Prostate gland (tissue), 2 donors: ENCODE data around the gene RIN2.

Experiments
- POLR2AphosphoS5 ChIP-seq: sonication (generic); formaldehyde crosslinking; IDR thresholded peaks from one replicate; pipeline ENCODE4 v1.6.1; 2017; ENCODE audit warnings: antibody characterized with exemption
- TF ChIP-seq, protein P1 (sequence below), 4 experiments: fragments of 200-600 bp in 2 of 4; fragments of 450-650 bp in 2 of 4; sonication (generic) in 2 of 4; IDR thresholded peaks; 1 replicate in 3 of 4; 2 replicates in 1 of 4; pipeline ENCODE4 v1.5.1; 2016 to 2019; ENCODE audit warnings: antibody characterized with exemption in 4 of 4, mild to moderate bottlenecking in 2 of 4, moderate library complexity in 2 of 4

DNA sequence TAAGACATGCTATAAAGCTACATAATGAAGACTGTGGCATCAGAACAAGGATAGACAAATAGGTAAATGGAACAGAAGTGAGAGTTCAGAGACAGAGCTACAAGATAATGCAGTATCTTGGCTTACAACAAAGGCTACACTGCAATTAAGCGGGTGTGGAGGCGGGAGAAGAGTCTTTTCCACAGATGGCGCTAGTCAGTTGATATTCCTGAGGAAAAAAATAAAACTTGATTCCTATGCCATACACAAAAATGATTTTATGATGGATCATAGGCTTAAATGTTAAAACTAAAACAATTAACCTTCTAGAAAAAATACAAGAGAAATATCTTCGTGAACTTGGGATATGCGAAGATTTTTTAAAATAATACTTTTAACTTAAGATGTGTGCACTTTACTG is 31.0 kb downstream of the RIN2 start:
- TF ChIP-seq, protein P1, sequence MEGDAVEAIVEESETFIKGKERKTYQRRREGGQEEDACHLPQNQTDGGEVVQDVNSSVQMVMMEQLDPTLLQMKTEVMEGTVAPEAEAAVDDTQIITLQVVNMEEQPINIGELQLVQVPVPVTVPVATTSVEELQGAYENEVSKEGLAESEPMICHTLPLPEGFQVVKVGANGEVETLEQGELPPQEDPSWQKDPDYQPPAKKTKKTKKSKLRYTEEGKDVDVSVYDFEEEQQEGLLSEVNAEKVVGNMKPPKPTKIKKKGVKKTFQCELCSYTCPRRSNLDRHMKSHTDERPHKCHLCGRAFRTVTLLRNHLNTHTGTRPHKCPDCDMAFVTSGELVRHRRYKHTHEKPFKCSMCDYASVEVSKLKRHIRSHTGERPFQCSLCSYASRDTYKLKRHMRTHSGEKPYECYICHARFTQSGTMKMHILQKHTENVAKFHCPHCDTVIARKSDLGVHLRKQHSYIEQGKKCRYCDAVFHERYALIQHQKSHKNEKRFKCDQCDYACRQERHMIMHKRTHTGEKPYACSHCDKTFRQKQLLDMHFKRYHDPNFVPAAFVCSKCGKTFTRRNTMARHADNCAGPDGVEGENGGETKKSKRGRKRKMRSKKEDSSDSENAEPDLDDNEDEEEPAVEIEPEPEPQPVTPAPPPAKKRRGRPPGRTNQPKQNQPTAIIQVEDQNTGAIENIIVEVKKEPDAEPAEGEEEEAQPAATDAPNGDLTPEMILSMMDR (IDR thresholded peaks at IDR 0.05): no peak
- TF ChIP-seq POLR2AphosphoS5: no peak
